Activated naive CD4-positive, alpha-beta T cell treated with Interleukin-2 at 50 U/mL for 16 hours (primary cell): ENCODE data around the gene ASB16.
"Not testable (repeated sequence)": the region's sequence is repeated elsewhere in the genome, so short reads cannot be mapped to it uniquely, and the experiment has no call there.

ENCODE experiments used
- DNase-seq: peaks from one replicate; pipeline ENCODE4 v3.0.0-alpha.2; 2020

Gene ASB16

DNA sequence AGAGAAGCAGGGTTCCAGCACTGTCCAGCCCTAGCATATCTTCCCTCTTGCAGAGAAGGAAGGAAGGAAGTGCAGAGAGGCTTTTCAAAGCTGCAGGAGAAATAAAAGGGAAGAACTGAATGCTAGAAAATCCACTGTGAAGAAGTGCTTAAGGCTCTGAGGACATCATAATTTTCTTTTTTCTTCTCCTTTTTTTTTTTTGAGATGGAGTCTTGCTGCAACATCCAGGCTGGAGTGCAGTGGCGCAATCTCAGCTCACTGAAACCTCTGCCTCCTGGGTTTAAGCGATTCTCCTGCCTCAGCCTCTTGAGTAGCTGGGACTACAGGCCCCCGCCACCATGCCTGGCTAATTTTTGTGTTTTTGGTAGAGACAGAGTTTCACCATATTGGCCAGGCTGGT lies 21.4 kb upstream of the ASB16 start:
- not testable (repeated sequence) for DNase-seq

- no peak for DNase-seq
These were observed 20.7 kb upstream of the ASB16 start for GRCh38 chr17:44149750-44150329.

GRCh38 chr17:44152875-44153274 lies 17.6 kb upstream of the ASB16 start:
- DNase-seq, result no peak

- no peak for DNase-seq
These were observed 15.0 kb upstream of the ASB16 start for GRCh38 chr17:44155488-44155887.

- peak; percentile 53 for DNase-seq
These were observed 10.8 kb upstream of the ASB16 start for GRCh38 chr17:44159519-44160210.

GRCh38 chr17:44164476-44164875 lies 6.0 kb upstream of the ASB16 start:
- DNase-seq, result no peak

- DNase-seq, result no peak
These were observed 3.2 kb upstream of the ASB16 start for GRCh38 chr17:44167181-44167861.

DNA sequence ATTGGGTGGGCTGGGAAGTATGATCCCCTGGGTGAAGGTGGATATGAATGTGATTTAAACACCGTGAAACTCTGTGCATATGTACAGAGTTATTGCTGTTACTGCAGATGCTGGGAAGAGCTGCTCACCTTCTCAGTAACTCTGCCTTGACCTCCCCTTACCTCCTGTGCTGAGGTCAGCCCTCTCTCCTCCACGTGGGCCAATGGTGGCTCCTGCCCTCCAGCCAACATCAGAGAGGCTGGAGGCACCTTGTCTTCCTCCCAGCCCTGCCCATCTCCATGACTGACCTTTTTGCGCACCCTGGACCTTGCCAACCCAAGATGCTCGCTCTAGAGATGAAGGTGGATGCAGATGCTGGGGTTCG lies 387 bp upstream of the ASB16 start:
- no peak for DNase-seq

GRCh38 chr17:44171931-44172455 lies 1.5 kb downstream of the ASB16 start:
- no peak for DNase-seq

- no peak for DNase-seq
These were observed 3.9 kb downstream of the ASB16 start for GRCh38 chr17:44174427-44174826.

DNA sequence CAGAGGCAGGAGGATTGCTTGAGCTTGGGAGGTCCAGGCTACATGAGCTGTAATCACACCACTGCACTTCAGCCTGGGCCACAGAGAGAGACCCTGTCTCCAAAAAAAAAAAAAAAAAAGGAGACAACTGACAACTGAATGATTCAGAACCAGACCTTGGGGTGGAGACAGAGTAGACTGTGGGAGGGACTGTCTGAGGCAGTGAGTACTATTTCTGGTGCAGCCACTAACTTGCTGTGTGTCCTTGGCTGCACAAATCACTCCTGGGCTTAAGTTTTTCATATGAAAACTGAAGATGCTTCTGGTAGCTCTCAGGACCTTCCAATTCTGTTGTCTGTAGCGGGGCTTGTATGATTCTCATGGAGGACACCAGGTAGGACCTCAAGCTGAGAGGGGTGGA lies 5.8 kb downstream of the ASB16 start:
- no peak for DNase-seq

DNA sequence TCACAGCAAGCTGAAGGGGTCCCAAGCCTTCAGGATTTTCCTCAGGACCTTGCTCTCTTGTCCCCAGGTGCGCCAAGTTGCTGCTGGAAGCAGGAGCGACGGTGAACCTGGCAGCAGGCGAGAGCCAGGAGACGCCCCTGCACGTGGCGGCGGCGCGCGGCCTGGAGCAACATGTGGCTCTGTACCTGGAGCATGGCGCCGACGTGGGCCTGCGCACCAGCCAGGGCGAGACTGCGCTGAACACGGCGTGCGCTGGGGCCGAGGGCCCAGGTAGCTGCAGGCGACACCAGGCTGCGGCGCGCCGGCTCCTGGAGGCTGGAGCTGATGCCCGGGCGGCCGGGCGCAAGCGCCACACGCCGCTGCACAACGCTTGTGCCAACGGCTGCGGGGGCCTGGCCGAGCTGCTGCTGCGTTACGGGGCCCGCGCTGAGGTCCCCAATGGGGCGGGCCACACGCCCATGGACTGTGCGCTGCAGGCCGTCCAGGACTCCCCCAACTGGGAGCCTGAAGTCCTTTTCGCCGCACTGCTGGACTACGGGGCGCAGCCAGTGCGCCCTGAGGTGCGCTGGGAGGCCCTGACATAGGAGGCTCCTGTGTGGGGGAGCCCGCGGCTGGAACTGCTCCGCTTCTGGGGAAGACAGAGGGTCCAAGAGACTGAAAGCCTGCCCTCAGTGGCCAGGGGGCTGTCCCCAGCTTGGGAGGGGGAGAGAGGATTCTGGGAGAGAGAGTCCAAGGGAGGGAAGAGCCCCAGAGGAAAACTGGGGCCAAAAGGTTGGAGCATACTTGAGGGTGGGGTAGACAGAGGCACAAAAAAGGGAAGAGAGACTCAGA lies 6.4 kb downstream of the ASB16 start:
- DNase-seq, result no peak

GRCh38 chr17:44177640-44178039 lies 7.1 kb downstream of the ASB16 start:
- no peak for DNase-seq

GRCh38 chr17:44178133-44178532 lies 7.6 kb downstream of the ASB16 start:
- DNase-seq, result no peak

DNA sequence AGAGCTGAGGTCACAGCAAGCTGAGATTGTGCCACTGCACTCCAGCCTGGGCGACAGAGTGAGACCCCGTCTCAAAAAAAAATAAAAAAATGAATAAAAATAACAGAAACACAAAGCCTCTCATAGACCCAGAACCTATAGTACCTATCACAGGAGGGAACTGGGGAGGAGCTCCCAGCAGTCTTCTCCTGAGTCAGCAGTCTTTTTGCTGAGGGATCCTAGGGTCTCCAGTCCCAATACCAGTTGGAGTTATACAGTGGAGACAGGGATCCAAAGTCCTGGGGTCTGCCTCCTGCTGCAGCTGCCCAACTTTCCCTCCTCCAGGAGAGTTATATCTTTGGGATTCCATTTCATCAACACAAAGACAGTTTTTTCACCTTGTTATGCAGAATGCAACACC lies 12.5 kb downstream of the ASB16 start:
- DNase-seq, result no peak

- DNase-seq, result no peak
These were observed 13.8 kb downstream of the ASB16 start for GRCh38 chr17:44184212-44184810.

GRCh38 chr17:44186307-44187130 lies 16.0 kb downstream of the ASB16 start, which contains the start of gene TMUB2:
TMUB2 (plus strand) TSS chr17:44186972; CDS start chr17:44187709, 737 bp downstream.
- DNase-seq, result peak; percentile 100

- DNase-seq, result peak; percentile 34
These were observed 16.8 kb downstream of the ASB16 start for GRCh38 chr17:44187131-44187899.

DNA sequence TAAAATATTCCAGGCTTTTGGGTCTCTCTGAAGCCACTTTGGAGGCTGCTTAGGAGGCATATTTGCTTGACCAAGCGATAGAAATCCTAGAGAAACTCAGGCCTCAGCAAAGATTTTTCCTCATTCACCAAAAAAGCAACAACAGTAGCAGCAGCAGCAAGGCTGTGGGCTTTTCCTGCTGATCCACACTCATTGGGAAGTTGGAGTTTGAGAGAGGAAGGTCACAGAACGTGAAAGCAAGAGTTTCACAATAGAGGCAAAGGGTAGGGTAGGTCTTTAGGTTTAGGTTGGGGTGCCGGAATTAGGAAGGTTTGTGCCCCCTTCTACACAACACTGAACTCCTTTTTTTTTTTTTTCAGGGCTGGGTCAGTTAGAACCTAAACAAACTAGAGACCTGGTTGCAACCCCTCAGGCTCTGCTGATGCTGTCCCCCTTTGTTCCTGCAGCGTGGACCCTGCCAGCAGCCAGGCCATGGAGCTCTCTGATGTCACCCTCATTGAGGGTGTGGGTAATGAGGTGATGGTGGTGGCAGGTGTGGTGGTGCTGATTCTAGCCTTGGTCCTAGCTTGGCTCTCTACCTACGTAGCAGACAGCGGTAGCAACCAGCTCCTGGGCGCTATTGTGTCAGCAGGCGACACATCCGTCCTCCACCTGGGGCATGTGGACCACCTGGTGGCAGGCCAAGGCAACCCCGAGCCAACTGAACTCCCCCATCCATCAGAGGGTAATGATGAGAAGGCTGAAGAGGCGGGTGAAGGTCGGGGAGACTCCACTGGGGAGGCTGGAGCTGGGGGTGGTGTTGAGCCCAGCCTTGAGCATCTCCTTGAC lies 18.3 kb downstream of the ASB16 start:
- no peak for DNase-seq

DNA sequence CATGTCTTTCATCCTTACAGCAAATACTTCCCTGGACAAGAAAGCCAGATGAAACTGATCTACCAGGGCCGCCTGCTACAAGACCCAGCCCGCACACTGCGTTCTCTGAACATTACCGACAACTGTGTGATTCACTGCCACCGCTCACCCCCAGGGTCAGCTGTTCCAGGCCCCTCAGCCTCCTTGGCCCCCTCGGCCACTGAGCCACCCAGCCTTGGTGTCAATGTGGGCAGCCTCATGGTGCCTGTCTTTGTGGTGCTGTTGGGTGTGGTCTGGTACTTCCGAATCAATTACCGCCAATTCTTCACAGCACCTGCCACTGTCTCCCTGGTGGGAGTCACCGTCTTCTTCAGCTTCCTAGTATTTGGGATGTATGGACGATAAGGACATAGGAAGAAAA lies 20.0 kb downstream of the ASB16 start:
- no peak for DNase-seq
